ENCODE measurements around the gene CCNJL.

- TF ChIP-seq CTCF (IDR thresholded peaks at IDR 0.05) (no peak), POLR2A (IDR thresholded peaks at IDR 0.05) (no peak)
Observed at GRCh38 chr5:160278343-160278742, 34.0 kb downstream of the CCNJL start.

All from body of pancreas (tissue), 4 donors.